HG03565 (cell line): Measurements from ENCODE around the gene VPS52.
"Not testable (repeated sequence)": the region's sequence is repeated elsewhere in the genome, so short reads cannot be mapped to it uniquely, and the experiment has no call there.

Experiments used
- ATAC-seq: cut with Tn5 transposase; IDR thresholded peaks from one replicate; pipeline ENCODE4 v1.9.1; 2021; ENCODE audit warnings: mild to moderate bottlenecking, moderate library complexity; ENCODE audit not compliant: unreplicated experiment

Gene VPS52

GRCh38 chr6:33280539-33280938 lies 8.9 kb upstream of the VPS52 start:
- ATAC-seq, result no peak

DNA sequence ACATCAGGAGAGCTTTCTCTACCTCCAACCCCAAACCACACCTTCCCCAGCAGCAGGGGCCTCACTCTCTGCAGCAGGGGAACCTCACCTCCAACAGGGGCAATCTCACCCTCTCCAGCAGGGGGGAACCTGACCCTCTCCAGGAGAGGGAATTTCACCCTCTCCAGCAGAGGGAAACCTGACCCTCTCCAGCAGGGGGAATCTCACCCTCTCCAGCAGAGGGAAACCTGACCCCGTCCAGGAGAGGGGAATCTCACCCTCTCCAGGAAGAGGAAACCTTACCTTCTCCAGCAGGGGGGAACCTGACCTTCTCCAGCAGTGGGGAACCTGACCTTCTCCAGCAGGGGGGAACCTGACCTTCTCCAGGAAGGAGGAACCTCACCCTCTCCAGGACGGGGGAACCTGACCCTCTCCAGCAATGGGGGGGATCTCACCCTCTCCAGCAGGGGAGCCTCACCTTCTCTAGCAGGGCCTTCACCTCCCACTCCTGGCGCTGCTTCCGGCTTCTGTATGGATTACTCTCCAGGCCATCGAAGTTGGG lies 8.4 kb upstream of the VPS52 start:
- no peak for ATAC-seq

DNA sequence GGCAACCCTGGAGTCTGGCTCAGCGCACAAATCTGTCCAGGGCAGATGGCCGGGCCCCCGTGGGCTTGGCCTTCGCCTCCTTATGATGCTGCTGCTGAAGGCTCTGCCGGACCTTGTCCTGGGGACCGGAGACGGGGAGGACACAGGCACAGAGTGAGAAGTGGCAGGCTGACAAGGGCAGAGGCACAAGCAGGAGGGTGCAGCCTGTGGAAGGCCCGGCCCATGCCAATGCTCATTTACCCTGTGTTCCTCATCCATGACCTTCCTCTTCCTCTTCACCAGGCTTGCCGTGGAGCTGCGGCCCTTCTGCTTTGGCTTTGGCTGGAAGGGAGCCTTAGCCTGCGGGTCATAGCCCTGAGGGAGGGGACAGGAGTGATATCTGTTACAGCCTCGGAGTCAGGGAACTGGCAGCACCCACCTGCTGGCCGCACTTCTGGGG lies 7.6 kb upstream of the VPS52 start:
- ATAC-seq, result no peak

DNA sequence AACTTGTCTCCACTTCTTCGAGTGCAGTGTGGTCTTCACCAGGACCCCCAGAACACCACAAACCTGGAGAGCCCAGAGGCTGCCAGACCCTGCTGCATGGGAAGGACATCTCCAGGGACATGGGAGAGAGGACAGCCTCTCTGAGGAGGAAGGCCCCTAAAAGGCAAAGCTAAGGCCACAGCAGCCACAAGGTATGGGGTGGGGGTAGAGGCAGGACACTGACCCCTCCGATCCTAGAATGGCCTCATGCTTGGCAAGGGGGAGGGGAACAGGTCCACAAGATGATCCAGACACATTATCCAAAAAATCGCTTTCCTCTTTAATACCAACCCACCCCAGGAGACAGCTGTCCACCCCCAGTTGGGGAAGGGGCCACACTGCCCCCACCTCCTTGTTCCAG lies 7.1 kb upstream of the VPS52 start:
- no peak for ATAC-seq

DNA sequence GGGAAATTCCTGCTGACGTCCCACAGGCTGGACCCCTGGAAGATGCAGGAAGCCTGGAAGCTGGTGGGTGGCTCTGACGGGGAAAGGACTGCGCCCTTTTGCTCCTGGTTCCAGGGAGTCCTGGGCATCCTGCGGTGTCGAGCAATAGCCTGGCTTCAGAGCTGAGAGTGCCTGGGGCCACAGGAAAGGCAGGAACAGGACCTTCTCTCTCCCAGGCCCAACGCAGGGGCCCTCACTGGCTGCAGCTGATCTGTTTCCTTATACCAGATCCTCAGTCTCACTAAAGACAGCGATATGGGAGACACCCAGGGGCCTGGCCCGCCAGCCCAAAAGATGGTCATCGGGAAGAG lies 6.7 kb upstream of the VPS52 start:
- no peak for ATAC-seq

- no peak for ATAC-seq
Measured at GRCh38 chr6:33277663-33278391, 6.2 kb upstream of the VPS52 start.

DNA sequence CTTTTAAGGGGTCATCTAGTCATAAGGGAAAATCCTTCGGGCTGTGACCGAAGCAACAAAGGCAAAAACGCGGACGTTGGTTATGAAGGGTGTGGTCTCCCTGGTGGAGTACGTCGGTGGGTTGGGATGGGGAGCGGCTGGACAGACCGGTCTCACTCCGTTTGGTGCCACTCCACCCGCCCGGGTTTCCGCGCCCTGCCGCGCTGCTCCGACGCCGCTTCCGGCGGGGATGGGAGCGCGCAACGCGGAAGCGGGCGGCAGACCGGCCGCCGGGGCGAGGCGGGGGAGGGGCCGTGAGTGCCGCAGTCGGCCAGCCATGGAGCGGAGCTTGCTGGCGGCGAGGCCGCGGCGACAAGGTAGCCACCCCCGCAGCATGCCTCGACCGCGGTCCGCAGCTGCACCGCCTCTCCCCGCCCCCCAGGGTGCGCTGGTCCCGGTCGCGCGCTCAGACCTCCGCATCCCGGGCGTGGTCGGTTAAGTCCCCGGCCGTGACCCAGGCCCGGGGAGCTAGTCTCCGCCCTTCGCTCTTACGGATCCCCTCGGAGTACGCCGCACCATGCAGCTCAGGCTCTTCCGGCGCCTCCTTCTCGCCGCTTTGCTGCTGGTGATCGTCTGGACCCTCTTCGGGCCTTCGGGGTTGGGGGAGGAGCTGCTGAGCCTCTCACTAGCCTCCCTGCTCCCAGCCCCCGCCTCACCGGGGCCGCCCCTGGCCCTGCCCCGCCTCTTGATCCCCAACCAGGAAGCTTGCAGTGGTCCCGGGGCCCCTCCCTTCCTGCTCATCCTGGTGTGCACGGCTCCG lies 5.4 kb upstream of the VPS52 start, which contains the start of gene B3GALT4:
Gene B3GALT4 (plus strand): TSS at position 260 of the 799 bp plus-strand sequence. CDS start 297 bp downstream, at position 557.
- ATAC-seq, result peak; percentile 40

GRCh38 chr6:33276581-33276863 lies 4.8 kb upstream of the VPS52 start:
- no peak for ATAC-seq

DNA sequence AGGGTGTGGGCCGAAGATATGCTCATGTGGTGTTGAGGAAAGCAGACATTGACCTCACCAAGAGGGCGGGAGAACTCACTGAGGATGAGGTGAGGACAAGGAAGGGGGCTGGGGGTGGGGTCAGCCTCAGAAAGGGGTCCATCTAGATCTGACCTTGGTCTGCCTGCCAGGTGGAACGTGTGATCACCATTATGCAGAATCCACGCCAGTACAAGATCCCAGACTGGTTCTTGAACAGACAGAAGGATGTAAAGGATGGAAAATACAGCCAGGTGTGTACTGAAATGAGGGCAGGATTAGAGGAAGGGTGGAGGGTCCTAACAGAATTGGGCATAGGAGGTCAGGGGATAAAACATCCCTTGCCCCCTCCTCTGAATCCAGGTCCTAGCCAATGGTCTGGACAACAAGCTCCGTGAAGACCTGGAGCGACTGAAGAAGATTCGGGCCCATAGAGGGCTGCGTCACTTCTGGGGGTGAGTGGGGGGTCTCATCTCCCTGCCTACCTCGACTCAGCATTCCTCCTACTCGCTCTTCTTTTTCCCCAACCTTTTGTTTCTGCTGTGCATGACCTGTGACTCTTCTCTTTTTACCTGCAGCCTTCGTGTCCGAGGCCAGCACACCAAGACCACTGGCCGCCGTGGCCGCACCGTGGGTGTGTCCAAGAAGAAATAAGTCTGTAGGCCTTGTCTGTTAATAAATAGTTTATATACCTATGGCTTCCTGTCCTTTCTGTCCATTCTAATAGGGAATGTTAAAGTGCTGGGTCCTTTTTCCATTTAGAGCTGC lies 4.3 kb upstream of the VPS52 start:
- not testable (repeated sequence) for ATAC-seq

- ATAC-seq, result no peak
Measured at GRCh38 chr6:33273924-33274902, 2.5 kb upstream of the VPS52 start.

DNA sequence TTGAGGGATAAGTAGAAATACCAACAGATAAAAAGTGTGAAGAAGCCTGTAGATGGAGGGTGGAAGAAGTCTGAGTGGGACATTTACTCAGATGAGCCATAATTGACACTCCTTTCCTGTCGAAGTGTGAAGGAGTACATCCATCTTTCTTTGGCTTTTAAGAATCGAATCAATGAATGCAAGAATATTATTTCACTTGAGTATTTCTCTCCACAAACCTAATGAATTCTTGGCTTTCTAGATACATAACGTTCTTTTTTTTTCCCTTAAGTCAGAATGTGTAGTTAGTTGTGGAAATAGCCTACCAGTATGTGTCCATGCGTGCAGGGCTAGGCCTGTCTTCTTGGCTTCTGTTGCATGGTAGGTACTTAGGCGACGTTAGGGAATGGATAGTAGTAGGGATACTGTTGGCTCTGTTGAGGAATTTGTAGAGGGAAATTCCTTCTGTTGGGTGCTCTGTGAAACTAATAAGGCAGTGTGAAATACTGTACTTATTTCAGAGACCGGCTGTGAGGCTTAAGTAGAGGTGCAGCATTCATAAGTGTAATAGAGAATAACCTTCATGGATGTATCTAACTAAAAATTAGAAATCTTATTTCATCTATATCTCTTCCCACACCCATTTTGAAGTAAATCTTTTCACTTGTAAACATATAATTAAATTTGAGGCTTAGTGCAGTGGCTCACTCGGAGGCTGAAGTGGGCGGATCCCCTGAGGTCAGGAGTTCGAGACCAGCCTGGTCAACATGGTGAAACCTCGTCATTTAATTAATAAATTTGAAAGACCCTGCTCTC lies 1.6 kb upstream of the VPS52 start:
- ATAC-seq, result no peak

DNA sequence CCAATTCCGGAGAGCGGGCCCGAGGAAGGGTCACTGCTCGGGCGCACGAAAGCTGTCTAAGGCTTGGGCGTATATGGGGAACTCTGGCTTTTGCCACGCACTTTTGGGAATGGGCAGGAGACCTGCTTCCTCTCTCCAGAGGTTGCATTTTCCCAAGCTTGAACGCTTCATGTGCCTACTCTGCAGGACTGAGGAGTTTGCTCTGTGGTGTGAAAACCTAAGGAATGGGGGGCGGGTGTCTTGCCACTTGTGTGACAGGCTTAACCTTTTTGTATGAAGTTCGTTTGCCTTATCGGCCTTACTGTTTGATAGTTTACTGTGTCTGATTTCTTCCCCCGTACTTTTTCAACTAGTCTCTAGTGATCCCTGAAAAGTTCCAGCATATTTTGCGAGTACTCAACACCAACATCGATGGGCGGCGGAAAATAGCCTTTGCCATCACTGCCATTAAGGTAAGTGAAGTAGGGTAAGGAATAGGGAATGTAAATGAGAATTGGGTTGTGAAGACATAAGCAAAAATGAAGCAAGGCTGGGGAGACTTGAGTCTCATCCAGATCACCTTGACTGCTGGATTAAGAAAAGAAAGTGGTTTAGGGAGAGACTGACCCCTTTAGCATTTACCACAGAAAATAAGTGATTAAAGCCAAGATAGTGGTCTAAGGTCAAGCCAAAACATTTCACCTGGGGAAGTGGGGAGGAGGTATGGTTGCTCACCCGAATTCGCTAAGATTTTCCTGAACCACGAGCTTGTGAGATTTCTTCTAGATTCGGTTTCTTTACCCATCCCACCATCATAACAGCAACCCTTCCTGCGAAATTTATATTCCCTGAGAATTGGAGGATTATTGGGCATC lies 826 bp upstream of the VPS52 start:
- no peak for ATAC-seq

DNA sequence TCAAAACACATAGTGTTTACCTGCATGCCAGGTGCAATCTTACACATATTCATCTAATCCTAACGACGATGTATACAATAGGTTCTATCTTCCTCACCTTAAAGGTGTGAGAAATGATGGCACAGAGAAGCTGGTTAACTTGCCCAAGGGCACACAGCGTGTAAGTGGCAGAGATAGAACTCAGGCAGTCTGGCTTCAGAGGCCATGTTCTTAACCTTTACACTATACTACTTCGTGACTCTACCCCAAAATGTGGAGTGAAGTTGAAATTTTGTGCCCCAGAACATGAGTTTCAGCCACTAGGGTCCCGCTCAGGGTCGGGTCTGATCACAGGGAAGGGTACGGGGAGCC lies 584 bp downstream of the VPS52 start:
- peak; percentile 4 for ATAC-seq

GRCh38 chr6:33264015-33264414 lies 7.7 kb downstream of the VPS52 start:
- no peak for ATAC-seq

DNA sequence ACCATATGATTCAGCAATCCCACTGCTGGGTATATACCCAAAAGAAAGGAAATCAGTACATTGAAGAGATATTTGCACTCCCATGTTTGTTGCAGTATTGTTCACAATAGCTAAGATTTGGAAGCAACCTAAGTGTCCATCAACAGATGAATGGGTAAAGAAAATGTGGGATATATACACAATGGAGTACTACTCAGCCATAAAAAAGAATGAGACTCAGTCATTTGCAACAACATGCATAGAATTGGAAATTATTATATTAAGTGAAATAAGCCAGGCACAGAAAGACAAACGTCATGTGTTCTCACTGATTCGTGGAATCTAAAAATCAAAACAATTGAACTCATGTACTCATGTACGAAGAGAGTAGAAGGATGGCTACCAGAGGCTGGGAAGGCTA lies 9.2 kb downstream of the VPS52 start:
- ATAC-seq, result not testable (repeated sequence)

DNA sequence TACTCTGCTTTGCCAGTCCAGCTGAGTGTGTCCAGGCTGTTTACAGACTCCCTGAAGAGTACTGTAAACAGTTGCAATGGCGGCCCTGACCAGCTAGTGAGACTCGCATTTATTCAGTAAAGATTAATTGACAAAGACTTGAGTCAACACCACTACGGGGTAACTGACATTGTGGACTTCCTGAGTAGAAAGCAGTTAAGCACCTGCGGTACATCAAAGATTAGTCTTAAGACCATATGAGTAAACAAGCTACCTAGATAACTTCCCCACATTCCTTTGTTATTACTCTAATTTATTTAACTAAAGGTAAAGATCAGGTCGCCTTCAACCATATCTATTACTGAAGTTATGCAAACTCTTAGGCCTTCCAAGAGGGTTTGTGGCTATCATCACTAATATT lies 12.6 kb downstream of the VPS52 start:
- ATAC-seq, result no peak

DNA sequence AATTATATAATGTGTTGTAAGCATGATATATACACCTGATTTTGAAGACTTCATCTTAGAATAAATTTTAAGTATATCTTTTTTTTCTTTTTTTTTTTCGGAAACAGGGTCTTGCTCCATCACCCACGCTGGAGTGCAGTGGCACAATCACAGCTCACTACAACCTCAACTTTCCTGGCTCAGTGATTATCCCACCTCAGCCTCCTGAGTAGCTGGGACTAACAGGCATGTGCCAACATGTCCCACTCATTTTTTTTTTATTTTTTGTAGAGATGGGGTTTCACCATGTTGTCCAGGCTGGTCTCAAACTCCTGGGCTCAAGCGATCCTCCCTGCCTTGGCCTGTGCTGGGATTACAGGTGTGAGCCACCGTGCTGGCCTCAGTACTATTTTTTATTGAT lies 17.1 kb downstream of the VPS52 start:
- ATAC-seq, result no peak

- ATAC-seq, result no peak
Measured at GRCh38 chr6:33252759-33253158, 18.9 kb downstream of the VPS52 start.
